H1 (cell line): ENCODE measurements around the gene PHF13.

ENCODE experiments used
- CEBPB ChIP-seq: IDR thresholded peaks from 2 replicates; pipeline ENCODE4 v1.6.1; 2012; ENCODE audit warnings: low read depth, low read length
- CHD2 ChIP-seq: IDR thresholded peaks from 2 replicates; pipeline ENCODE4 v1.6.1; 2012; ENCODE audit warnings: low read length, improper control_type of control experiment
- CTCF ChIP-seq, 3 experiments: IDR thresholded peaks; 1 replicate in 2 of 3; 2 replicates in 1 of 3; pipeline versions ENCODE4 v1.5.1 to v1.6.1; 2011; ENCODE audit warnings: low read length in 3 of 3, mild to moderate bottlenecking in 3 of 3, inconsistent platforms in 2 of 3, low read depth in 1 of 3, moderate library complexity in 1 of 3; ENCODE audit not compliant: insufficient read depth in 1 of 3; ENCODE audit errors: control extremely low read depth in 1 of 3
- POLR2AphosphoS5 ChIP-seq: IDR thresholded peaks from 2 replicates; pipeline ENCODE4 v1.6.1; 2011; ENCODE audit warnings: low read depth, low read length
- RNF2 ChIP-seq: fragments of 200-900, 300-1000 bp; sonication (generic); IDR thresholded peaks from 2 replicates; pipeline ENCODE4 v1.7.1; 2016; ENCODE audit warnings: borderline replicate concordance, low read depth, mild to moderate bottlenecking, antibody characterized with exemption, low read length; ENCODE audit not compliant: poor library complexity, severe bottlenecking; ENCODE audit errors: missing control alignments

GRCh38 chr1:6652986-6653385, 39.5 kb downstream of the PHF13 start:
- TF ChIP-seq CEBPB, result no peak
- TF ChIP-seq CHD2, result no peak
- TF ChIP-seq CTCF (IDR thresholded peaks at IDR 0.05; ENCODE audit: control extremely low read depth in 1 of 3, insufficient read depth in 1 of 3, low read depth in 1 of 3, low read length in 3 of 3), result no peak
- no peak for TF ChIP-seq RNF2
- no peak for TF ChIP-seq POLR2AphosphoS5
